ENCODE measurements around the gene UNC5A. TPM values are rescaled to one million over a fixed set of nuclear protein-coding genes. Genes with fewer than 3 reads are reported as not detected.

Gene UNC5A
- total and polyA plus RNA-seq, 10 of the 15 experiments (the other 5 are each of a cell fraction or from before 2014, with no cell fraction given) = not detected

- ChIA-PET CTCF (no interaction called here), RAD21 (ENCODE audit: unreplicated experiment) (no interaction called here), SMC1A (ENCODE audit: uncharacterized antibody, unreplicated experiment) (no interaction called here), POLR2A (no interaction called here)
- DNase-seq (ENCODE audit: low read depth, low spot score) (no peak), FAIRE-seq (no peak), ATAC-seq (no peak)
- H4K20me1 ChIP-seq (ENCODE audit: control insufficient read depth, insufficient read depth) = no peaks in the 10 kb centered on the region
- in situ Hi-C loops (cut with MboI) (no loop called here), intact Hi-C loops (cut with micrococcal nuclease; ENCODE audit: unreplicated experiment) (no loop called here)
- H3K4me2 ChIP-seq (ENCODE audit: control insufficient read depth, insufficient read depth) = no peak overlapping the region
- H3K27me3 ChIP-seq (replicated peaks in 1 of 2; ENCODE audit: control insufficient read depth in 2 of 2, insufficient read depth in 2 of 2, low read length in 1 of 2) = no peaks in the 10 kb centered on the region; a peak in 2 of 4 replicates
- H3K79me2 ChIP-seq (ENCODE audit: control insufficient read depth, insufficient read depth, low read length) = no peaks in the 10 kb centered on the region
- 58% methylated on average over 12 of the region's 12 CpGs for WGBS (ENCODE audit: insufficient coverage, insufficient replicate concordance, low lambda C conversion rate, missing lambda C conversion rate)
- no peaks in the 10 kb centered on the region for H3K9me3 ChIP-seq (replicated peaks; ENCODE audit: control insufficient read depth, insufficient read depth, low read length)
- no TSS peak for BruUV-seq (replicated peaks)
- no peaks in the 10 kb centered on the region for H3K36me3 ChIP-seq (ENCODE audit: control insufficient read depth in 2 of 2, insufficient read depth in 2 of 2, low read length in 1 of 2)
- TF ChIP-seq RCOR1 (conservative IDR thresholded peaks at IDR 0.05; ENCODE audit: low read depth, low read length) (no peak), RB1 (IDR thresholded peaks at IDR 0.05; ENCODE audit: borderline replicate concordance) (no peak), EED (IDR thresholded peaks at IDR 0.05; ENCODE audit: low read depth) (no peak), HDGF (IDR thresholded peaks at IDR 0.05) (no peak), NKRF (conservative IDR thresholded peaks at IDR 0.05) (no peak), CBFB (IDR thresholded peaks at IDR 0.05; ENCODE audit: low read depth) (no peak), ZNF384 (IDR thresholded peaks at IDR 0.05; ENCODE audit: borderline replicate concordance, low read depth, low read length) (no peak), HCFC1 (IDR thresholded peaks at IDR 0.05; ENCODE audit: low read length) (no peak), ZBTB33 (IDR thresholded peaks at IDR 0.05) (no peak), ZBTB11 (CRISPR knock-in tag; IDR thresholded peaks at IDR 0.05) (no peak), USF2 (IDR thresholded peaks at IDR 0.05; ENCODE audit: borderline replicate concordance, low read depth, low read length) (no peak)
- TF ChIP-seq, protein P1, sequence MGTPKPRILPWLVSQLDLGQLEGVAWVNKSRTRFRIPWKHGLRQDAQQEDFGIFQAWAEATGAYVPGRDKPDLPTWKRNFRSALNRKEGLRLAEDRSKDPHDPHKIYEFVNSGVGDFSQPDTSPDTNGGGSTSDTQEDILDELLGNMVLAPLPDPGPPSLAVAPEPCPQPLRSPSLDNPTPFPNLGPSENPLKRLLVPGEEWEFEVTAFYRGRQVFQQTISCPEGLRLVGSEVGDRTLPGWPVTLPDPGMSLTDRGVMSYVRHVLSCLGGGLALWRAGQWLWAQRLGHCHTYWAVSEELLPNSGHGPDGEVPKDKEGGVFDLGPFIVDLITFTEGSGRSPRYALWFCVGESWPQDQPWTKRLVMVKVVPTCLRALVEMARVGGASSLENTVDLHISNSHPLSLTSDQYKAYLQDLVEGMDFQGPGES (IDR thresholded peaks at IDR 0.05) = no peak
- TF ChIP-seq, protein P2, sequence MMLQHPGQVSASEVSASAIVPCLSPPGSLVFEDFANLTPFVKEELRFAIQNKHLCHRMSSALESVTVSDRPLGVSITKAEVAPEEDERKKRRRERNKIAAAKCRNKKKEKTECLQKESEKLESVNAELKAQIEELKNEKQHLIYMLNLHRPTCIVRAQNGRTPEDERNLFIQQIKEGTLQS (IDR thresholded peaks at IDR 0.05; ENCODE audit: borderline replicate concordance, extremely low read depth, low read depth, low read length) = no peak
- no peaks in the 10 kb centered on the region for H3K4me1 ChIP-seq (ENCODE audit: control insufficient read depth, insufficient read depth, low read length)
- no peak overlapping the region for H3K27ac ChIP-seq (ENCODE audit: control insufficient read depth, insufficient read depth)
- H2AFZ ChIP-seq (ENCODE audit: control insufficient read depth, low read depth, low read length) = no peak overlapping the region
- H3K4me3 ChIP-seq = no peak overlapping the region
- no peak overlapping the region for H3K9ac ChIP-seq (ENCODE audit: control insufficient read depth, insufficient read depth, low read length)
These were observed 11.4 kb upstream of the UNC5A start for GRCh38 chr5:176798949-176799348.

All from GM12878 (cell line).